NCI-H2171 treated with DMSO at 0.1 percent for 48 hours (cell line): ENCODE data around the gene RTF2.
A peak's percentile ranks its signal among the peaks of the same experiment; 100 is the strongest.

ENCODE experiments used
- DNase-seq: peaks from one replicate; lab custom pipeline; 2025; lab: John Stamatoyannopoulos, UW

Gene RTF2, protein sequence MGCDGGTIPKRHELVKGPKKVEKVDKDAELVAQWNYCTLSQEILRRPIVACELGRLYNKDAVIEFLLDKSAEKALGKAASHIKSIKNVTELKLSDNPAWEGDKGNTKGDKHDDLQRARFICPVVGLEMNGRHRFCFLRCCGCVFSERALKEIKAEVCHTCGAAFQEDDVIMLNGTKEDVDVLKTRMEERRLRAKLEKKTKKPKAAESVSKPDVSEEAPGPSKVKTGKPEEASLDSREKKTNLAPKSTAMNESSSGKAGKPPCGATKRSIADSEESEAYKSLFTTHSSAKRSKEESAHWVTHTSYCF

DNA sequence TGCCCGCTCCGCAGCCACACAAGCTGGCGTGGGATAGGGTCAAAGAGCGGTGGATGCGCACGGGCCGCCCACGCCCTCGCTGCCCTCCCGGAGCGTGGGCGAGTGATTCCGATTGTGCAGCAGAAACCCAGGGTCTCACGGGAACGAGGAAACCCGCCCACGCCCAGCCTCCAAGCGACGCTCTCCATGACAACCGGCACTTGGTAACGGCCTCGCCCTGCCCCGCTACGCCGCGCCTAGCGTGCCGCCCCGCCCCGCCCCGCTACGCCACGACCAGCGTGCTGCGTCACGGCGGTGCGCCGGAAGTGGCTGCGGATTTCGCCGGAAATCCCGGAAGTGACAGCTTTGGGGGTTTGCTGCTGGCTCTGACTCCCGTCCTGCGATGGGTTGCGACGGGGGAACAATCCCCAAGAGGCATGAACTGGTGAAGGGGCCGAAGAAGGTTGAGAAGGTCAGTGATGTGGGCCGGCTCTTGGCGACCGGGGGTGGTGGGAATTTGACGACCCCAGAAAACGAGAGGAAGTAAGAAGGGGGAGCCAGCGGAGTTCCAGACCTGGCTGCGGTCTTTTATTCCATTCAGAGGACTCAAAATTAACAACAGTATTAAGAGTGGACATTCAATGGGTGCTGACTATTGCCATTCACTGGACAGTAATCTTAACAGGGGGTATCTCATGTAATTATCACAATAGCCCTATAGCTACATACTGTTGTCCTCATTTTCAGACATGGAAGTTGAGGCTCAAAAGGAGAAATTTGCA is at the start of gene RTF2:
Gene RTF2, plus strand, starts transcription at position 312 of the 761 bp plus-strand sequence. Its CDS starts 71 bp downstream, at position 383.
- DNase-seq = peak; percentile 94

DNA sequence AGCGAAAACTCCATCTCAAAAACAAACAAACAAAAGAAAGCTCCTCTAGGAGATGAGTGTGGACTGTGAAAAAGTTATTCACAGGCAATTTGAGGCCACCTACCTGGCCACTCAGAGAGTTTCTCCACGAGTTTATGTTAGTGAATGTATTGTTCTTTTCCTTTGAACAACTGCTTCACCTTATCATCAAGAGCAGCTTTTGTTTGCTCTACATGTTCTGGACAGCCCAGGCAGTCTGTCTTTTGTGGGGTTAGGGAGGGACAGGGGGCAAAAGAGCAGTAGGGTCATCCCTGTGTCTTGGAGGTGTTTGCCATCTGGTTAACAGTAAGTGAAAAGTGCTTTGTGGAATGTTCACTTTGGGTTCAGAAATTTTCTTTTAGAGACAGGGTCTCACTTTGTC is 48.4 kb upstream of the RTF2 start:
- no peak for DNase-seq

DNA sequence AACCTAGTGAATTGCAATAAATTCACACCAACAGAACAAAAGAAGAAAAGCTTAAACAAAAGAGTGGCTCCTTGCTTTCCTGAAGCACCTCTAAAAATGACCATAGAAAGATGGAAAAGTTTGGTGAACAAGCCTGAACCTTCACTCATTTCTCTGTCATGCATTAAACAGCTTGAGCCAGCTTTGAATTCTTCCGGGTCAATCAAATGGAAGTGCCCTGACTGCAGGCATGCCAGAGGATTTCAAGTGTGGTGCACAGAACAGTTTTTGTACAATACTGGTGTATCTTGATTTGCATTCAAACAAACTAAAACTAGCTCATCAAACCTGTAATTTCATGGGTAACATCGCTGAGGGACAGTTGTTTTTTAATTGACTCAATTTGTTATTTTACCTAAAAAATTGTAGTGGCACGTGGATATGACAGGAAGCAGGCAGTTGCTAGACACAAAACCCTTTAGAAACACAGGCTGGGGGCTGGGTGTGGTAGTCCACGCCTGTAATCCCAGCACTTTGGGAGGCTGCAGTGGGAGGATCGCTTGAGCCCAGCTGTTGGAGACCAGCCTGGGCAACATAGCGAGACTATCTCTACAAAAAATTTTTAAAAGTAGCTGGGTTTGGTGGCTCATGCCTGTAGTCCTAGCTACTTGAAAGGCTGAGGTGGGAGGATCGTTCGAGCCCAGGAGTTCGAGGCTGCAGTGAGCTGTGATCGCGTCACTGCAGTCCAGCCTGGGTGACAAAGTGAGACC is 47.3 kb upstream of the RTF2 start:
- no peak for DNase-seq

DNA sequence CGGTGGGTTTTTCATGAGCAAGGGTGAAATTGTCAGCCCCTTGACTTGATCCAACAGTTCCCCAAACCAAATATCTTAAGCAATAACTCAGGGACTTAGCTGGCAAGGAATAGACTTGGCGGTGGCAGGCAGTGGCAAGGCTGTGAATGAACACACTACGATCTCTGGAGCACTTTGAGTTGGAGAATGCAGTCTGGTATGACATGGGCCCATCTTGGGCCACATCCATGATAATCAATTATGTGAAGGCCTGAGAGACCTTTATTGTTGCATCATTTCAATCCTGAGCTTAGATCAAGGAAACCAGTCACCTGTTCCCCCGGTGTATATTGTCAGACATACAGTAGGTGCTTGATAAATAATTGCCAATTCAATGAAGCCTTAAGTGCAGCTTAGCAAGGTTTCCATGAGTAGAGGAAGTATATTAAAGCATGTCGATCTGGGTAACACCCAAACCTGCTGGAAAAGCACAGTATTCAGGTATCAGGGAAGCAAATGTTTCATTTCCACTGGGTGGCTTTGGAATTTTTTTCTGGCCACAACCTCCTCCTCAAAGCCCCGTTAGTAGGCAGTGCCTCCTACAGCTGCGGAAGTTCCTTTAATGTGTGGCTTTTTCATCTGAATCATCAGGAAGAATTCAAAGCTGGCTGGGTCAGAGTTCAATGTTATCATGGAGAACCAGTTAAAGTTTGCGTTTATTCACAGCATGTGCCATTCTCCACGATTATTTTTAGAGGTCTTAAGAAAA is 46.2 kb upstream of the RTF2 start:
- no peak for DNase-seq

DNA sequence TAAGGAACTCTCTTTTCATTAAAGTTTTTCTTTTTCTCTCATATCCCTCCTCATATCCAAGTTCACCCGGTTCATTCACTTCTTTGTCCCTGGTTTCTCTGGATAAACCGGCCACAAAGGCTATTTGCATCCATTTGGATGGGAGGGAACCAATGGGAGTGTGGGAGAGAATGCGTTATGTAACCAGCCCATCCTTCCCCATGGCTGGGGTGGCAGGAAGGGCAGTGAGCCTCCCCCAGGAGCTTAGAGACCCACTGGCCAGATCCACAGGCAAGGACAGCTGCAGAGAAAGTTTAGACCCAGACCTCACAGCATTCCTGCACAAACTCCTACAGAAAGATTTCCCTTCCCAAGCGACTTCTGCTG is 45.6 kb upstream of the RTF2 start:
- DNase-seq = no peak

DNA sequence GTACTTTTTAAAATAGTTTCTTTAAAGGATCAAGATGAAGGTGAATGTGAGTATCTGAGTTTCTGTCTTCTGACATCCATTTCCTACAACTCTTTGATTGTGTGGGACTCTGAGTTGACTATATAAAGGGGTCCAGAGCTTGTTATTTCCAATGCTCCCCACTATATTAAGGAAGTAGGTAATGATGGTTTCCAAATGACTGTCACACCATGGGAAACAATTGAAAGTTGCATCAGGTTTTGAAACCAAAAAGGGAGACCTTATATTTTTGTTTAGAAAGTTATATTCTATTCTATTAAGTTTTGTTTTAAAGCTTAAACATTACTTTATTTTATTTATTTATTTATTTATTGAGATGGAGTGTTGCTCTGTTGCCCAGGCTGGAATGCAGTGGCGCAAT is 45.2 kb upstream of the RTF2 start:
- no peak for DNase-seq

DNA sequence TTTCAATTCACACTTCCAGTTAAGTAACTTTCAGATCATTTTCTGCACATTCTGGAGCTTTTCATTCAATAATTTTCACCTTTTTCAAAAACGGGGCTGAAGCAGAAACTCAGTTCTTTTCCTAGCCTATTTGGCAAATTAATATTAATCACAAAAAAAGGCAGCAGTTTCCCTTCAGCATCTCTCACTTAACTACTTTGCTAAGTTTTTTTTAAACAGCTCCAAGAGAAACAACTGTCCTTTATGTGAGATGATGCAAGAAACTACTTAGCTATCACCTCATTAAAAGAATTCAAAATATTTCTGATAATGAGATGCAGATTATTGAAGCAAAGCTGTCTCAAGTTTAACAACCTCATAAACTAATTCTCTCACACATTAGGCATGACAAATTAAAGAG is 44.5 kb upstream of the RTF2 start:
- DNase-seq = no peak

DNA sequence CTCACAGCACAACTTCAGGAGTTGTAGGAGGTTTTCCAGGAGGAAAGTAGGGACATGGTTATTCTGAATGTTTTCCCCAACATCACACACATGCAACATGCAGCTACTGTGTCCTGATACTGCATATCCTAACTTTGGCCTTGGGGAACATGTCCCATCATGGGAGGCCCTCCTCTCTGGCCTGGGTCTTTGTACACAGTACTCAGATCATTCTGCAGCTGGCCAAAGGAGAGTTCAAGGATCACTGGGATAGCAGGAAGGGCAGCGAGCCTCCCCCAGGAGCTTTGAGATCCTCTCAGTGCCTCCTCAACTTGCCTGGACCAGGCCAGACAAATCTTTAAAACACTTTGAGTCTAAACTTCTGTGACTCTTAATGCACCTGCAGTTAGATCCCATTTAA is 43.5 kb upstream of the RTF2 start:
- DNase-seq = no peak

DNA sequence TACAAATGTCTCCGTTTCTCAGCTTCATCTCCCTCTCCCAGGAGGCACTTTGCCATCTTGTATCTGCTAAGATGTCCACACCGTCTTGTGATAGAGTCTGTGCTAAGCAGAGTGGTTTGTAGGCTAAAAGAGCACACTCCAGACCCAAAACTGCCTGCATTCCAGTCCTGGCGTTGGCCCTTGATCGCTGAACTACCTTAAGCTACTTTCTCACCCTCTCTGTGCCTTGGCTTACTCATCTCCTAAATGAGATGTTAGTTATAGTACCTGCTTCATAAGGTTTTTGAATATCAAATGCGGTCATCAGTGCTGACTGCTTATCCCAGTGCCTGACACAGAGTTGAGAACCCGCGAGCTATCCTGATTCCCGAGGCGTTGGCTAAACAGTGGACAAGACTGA is 42.4 kb upstream of the RTF2 start:
- DNase-seq = no peak

DNA sequence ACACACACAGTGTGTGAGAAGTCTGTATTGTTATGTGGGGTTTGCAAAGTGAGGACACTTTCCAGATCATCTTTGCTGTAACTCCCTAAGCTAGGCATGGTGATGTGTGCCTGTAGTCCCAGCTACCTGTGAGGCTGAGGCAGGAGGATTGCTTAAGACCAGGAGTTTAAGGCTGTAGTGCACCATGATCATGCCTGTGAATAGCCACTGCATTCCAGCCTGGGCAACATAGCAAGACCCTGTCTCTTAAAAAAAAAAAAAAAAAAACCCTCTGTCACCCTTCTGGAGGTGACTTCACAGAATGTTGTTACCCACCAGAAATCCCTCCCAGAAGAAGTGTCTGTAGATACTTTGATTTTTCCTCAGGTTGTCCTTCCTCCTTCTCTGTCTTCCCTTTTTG is 41.5 kb upstream of the RTF2 start:
- DNase-seq = no peak

DNA sequence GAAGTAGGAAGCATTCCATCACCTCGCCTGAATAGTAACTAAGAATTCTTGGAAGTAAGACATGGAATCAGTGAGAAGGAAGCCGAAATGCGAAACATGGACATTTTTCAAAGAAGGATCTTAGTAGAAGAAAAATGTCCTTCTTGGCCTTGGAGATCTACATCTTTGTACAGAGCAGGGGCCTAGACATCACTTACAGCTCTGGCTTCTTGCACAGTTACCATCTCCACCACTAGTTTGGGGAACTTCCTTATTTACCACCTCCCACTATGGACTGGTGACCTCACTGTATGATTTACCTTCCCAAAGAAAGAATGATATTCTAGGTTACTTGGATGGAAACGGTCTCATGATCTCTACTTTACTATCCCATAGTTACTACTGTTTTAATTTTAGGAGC is 40.6 kb upstream of the RTF2 start:
- DNase-seq = no peak

DNA sequence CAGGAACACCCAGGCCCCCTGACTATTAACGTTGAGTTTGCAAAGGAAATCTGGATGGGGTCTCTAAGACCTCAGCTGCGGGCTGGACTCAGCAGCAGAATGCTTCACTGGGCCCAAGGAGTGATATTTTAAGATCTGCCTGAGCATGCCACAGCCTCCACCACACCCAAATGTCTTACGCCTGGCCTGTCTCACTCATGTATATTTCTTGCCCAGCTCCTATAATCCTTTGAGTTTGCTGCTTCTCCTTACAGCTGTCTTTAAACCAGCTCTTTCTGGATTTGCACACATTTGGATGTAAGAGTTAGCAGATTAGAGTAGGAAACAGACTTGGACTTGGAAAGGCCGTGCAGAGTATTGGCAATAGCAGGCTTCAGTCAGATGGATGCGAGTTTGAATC is 40.0 kb upstream of the RTF2 start:
- no peak for DNase-seq

DNA sequence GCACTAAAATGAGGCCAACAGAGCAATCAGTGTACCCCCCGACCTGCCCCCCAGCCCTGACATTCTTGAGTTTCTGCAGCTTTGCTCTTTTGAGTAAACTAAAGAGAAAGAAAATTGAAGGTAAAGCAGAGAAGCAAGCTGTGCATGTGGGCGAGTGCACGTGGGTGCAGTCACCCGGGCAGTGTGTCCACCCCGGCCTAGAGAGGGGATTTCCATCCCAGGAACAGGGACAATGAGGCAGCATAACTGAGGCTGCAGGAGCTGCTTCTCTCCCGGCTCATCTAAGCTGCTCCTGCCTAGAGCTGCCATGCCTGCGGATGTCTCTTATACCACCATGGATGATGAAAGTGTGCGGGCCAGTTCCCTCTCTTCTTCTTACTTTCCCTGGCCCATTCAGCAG is 39.5 kb upstream of the RTF2 start:
- no peak for DNase-seq

DNA sequence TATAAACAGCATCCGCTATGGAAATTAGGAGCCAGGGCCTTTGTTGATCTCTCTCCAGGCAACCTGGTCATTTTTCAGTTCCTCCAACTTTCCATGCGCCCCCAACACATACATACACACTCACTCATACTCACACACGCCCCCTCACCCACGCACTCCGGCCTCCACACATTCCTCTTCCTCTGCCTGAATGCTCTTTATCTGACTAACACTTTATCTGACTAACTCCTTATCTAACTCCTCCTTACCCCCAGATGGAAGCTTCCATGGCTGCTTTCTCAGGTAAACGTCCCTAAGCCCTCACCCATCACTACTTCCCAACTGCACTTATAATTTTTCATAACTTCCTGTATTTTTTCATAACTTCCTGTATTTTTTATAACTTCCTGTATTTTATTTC is 38.9 kb upstream of the RTF2 start:
- DNase-seq = no peak

DNA sequence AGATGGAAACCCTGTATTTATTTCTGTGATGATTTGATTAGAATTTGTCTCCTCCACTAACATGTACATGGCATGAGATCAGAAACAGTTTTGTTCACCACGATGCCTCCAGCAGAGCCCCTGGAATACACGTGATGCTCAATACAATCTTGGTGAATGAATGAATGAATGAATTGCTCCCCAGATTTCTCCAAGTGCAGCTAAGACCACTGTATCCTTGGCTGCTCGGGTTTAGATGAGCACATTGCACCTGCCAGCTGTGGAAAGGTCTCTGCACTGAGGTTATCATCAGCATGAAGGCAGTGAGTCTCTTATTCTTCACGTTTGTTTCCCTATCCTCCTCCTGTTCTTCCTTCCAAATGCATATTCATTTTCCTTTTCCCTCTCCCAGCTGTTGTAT is 38.5 kb upstream of the RTF2 start:
- DNase-seq = no peak

DNA sequence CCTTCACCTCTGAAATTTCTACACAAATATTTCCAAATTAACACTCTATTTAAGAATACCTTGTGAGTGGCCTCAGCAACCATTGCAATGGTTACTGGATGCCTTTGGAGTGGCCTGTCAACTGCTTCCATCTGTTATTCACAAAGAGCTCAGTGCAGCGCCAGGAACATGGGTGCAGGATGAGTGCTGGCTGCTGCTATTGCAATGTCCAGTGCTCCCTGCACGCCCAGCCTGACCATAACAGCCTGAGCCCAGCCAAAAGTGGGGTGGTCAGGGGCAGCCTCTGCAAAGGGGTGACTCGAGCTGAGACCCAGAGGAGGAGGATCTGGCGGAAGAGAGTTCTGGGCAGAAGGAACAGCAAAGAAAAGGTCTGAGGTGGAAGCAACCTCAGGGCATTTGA is 38.0 kb upstream of the RTF2 start:
- DNase-seq = no peak

DNA sequence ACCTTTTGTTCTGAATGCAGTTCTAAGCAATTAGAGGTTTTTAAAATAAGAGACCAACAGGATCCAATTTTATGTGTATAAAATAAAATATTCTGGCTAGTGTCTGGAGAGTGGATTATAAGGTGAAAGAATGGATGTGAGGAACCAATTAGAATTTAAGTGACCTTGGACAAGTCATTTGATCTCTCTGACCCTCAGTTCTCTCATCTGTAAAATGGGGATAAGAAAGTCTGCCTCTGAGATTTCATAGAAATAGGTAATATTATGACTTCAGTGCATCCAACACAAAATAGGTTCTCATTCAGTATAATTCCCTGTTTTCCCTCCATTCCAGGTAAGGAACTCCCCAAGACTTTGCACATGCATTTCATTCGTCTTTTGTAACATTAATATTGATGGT is 37.5 kb upstream of the RTF2 start:
- no peak for DNase-seq

DNA sequence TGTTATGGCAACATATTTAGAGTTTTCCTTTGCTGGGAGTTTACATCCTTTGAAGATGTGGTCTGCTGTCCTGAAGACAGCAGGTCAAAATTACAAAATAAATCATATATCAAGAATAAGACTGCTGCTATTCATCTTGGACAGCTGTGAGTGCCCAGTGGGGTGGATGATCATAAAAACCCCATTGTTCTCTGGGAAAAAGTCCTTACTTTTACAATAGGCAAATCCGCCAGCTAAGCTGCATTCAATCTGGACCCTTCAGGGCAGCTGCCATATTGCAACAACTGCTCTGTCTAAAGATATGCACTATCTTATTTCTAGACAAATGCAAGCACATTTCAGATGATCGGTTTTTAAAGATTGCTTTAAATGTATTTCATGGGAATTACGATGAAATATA is 37.0 kb upstream of the RTF2 start:
- DNase-seq = no peak

DNA sequence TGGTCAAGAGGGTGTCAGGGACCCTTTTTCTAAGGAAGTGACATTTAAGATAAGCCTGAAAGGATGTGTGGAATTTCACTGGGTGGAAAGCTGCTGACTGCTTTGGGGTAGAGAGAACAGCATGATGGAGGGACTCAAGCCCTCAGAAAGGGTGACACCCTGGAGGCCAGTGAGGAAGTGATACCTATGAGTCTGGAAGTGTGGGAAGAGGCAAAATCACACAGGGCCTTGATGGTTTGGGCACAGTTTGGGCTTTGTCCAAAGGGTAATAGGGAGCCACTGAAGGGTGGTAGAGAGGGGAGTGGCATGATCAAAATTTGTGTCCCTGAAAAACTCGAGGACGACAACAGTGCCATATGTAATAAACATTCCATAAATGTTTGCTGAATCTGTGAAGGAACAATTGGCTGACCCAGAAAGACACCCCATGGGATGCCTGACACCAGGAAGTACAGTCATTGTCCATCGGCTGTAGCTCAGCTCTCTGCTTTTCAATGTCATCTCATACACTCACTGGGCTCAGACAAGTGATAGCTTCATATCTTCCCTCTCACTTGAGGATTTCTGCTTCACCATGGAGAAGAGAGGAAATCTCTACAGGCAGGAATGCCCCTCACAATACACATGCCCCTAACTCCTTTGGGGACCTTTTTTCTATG is 35.1 kb upstream of the RTF2 start:
- DNase-seq = no peak

DNA sequence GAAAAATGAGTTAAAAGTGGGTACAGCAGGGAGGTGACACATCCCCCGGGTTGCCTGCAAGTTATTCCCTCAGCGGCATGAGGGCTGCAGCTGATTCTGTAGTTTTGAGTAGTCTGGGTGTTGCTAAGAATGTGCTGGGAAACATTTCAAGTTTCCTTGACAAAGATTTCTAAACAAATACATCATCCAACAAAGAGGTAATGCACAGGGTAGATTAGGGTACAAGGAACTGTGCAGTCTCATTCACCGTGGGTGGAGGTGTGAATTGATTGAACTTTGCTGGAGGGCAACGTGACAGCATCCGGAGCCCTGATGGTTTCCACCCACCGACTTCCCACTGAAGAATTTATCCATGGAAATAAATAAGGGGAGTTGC is 34.6 kb upstream of the RTF2 start:
- DNase-seq = no peak

DNA sequence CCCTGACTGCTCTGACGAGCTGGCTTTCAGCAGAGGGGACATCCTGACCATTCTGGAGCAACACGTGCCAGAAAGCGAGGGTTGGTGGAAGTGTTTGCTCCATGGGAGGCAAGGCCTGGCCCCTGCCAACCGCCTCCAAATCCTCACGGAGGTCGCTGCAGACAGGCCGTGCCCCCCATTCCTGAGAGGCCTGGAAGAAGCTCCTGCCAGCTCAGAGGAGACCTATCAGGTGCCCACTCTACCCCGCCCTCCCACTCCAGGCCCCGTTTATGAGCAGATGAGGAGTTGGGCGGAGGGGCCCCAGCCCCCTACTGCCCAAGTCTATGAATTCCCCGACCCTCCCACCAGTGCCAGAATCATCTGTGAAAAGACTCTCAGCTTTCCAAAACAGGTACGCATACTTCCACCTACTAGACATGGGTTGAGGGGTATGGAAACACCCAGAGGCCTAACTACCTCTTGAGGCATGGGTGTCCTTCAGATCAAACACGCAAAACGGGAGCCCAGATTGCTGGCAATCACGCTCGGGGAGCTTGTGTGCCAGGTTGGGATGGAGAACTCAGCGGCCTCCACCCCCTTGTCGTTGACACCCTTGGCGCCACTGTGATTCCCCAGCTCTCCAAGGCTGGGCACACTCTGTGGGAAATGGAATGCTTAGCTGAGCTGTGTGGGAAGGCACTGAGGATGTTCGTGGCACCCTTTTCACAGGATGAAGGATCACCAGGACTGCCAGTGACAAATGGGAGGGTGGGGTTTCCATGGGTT is 31.0 kb upstream of the RTF2 start:
- DNase-seq = no peak
